Subcutaneous abdominal adipose tissue (tissue), 5 donors: ENCODE measurements around the gene YPEL4.

Experiments
- H3K27ac ChIP-seq: one replicate; pipeline ENCODE4 v1.7.0; 2013; ENCODE audit warnings: low read depth, mild to moderate bottlenecking, inconsistent platforms, low read length, moderate library complexity
- H3K27me3 ChIP-seq, 5 donors: one replicate each; pipeline ENCODE4 v1.7.0; 2013; ENCODE audit warnings: low read length in 5 of 5, inconsistent platforms in 1 of 5; ENCODE audit not compliant: control insufficient read depth in 5 of 5, insufficient read depth in 4 of 5
- H3K36me3 ChIP-seq, 5 donors: one replicate each; pipeline ENCODE4 v1.7.0; 2013; ENCODE audit warnings: low read length in 5 of 5; ENCODE audit not compliant: control insufficient read depth in 5 of 5, insufficient read depth in 5 of 5
- H3K4me1 ChIP-seq, 5 donors: one replicate each; pipeline ENCODE4 v1.7.0; 2013; ENCODE audit warnings: low read length in 5 of 5, mild to moderate bottlenecking in 3 of 5, moderate library complexity in 1 of 5; ENCODE audit not compliant: control insufficient read depth in 5 of 5, insufficient read depth in 5 of 5
- H3K4me3 ChIP-seq, 5 donors: one replicate each; pipeline ENCODE4 v1.7.0; 2013; ENCODE audit warnings: low read length in 5 of 5, low read depth in 1 of 5
- H3K9ac ChIP-seq, 5 donors: one replicate each; pipeline ENCODE4 v1.7.0; 2013; ENCODE audit warnings: low read length in 5 of 5, mild to moderate bottlenecking in 4 of 5, moderate library complexity in 3 of 5
- H3K9me3 ChIP-seq, 5 donors: one replicate each; pipeline ENCODE4 v1.7.0; 2013; ENCODE audit warnings: low read length in 5 of 5; ENCODE audit not compliant: control insufficient read depth in 5 of 5
- donor health status: healthy.
- donor health status: healthy.
- donor health status: healthy.
- donor health status: healthy.
- donor health status: healthy.

Gene YPEL4

DNA sequence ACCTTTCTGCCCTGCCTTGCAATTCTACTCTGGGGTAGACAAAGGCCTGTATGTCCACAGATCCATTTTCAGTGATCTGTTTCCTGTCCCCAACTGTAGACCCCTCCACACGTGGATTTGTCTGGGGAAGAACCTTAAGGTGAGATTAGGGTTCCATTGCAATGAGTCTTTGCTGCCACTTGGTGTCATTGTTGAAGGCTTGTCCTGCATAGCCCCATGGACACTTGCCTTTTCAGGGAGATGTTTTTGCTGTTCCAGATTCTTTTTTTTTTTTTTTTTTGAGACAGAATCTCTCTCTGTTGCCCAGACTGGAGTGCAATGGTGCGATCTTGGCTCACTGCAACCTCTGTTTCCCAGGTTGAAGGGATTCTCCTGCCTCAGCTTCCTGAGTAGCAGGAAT is 30.4 kb downstream of the YPEL4 start:
- Histone ChIP-seq H3K4me1 (no peaks in the 10 kb centered on the region), H3K36me3 (peaks cover 5 to 25% (median 20%) of the 10 kb centered on the region in 5 donors), H3K27ac (no peak overlapping the region), H3K9me3 (peaks cover 0 to 9% (median 4%) of the 10 kb centered on the region in 5 donors), H3K27me3 (no peaks in the 10 kb centered on the region), H3K4me3 (no peak overlapping the region), H3K9ac (no peak overlapping the region)

DNA sequence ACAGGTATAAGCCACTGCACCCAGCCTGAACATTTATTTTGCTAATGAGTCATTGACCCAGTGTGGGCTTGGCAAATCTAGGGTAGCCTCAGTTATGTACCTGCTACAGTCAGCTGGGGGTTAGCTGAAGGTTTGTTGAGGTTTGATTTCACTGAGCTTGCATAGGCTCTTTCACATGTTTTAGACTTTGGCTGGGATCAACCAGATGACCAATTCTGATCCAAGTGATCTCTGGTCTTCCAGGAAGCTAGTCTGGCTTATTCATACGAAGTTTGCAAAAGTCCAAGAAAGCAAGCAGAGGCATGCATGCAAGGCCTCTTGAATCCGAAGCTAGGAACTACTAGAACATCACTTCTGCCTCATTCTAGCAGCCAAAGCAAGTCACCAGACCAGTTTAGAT is 31.3 kb downstream of the YPEL4 start:
- peaks cover 9 to 34% (median 29%) of the 10 kb centered on the region in 5 donors for H3K36me3 ChIP-seq
- no peak overlapping the region for H3K4me3 ChIP-seq
- no peaks in the 10 kb centered on the region for H3K27me3 ChIP-seq
- peaks cover 0 to 9% (median 4%) of the 10 kb centered on the region in 5 donors for H3K9me3 ChIP-seq
- H3K4me1 ChIP-seq: peaks cover 0 to 2% (median 0%) of the 10 kb centered on the region in 5 donors
- no peak overlapping the region for H3K9ac ChIP-seq
- H3K27ac ChIP-seq: no peak overlapping the region

DNA sequence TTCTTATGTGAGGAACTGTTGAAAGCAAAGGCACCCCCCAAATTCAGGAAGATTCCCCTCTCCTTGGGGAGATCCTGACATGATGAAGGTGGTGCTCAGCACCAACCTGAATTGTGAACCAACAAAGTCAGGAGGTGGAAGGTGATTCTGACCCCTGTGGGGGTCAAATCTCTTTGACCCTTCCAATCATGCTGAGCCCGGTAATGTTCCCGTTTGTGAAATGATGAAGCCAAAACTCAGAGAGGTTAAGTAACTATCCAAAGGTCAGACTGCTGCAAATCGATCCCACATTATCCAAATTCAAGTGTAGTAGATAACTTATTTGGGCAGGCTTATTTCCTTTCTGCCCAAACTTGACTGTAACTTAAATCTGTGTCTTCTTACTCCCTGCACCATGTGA is 33.1 kb downstream of the YPEL4 start:
- no peaks in the 10 kb centered on the region for H3K27me3 ChIP-seq
- peaks cover 13 to 51% (median 43%) of the 10 kb centered on the region in 5 donors for H3K36me3 ChIP-seq
- H3K4me1 ChIP-seq: peaks cover 0 to 2% (median 0%) of the 10 kb centered on the region in 5 donors
- no peak overlapping the region for H3K27ac ChIP-seq
- no peak overlapping the region for H3K9ac ChIP-seq
- H3K4me3 ChIP-seq: no peak overlapping the region
- H3K9me3 ChIP-seq: peaks cover 0 to 9% (median 4%) of the 10 kb centered on the region in 5 donors

DNA sequence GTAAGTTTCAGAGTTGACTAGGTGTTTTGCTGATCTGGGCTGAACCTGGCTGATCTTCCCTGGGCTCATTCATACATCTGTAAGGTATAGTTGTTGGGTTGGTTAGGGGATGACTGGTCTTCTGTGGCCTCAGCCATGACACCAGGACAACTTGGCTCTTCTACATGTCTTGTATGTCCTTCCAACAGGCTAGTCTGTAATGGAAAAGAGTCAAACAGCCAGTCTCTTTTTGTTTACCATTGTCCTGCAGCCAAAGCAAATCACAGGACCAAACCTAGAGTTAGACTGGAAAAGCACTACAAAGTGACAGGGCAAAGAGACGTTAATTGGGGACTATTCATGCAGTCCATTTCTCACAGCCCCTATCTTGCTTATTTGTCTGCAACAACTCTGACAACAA is 34.4 kb downstream of the YPEL4 start:
- Histone ChIP-seq H3K27ac (no peak overlapping the region), H3K9ac (no peak overlapping the region), H3K36me3 (peaks cover 13 to 64% (median 53%) of the 10 kb centered on the region in 5 donors), H3K9me3 (peaks cover 0 to 9% (median 4%) of the 10 kb centered on the region in 5 donors), H3K4me3 (no peak overlapping the region), H3K27me3 (no peaks in the 10 kb centered on the region), H3K4me1 (peaks cover 0 to 2% (median 0%) of the 10 kb centered on the region in 5 donors)

DNA sequence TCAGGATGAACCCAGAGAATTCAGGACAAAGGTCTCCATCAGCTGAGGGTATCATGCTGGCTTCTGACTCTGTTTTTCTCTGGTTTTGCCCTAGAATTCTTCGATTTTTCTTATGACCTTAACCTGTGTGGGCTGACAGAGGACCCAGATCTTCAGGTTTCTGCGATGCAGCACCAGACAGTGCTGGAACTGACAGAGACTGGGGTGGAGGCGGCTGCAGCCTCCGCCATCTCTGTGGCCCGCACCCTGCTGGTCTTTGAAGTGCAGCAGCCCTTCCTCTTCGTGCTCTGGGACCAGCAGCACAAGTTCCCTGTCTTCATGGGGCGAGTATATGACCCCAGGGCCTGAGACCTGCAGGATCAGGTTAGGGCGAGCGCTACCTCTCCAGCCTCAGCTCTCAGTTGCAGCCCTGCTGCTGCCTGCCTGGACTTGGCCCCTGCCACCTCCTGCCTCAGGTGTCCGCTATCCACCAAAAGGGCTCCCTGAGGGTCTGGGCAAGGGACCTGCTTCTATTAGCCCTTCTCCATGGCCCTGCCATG is 35.4 kb downstream of the YPEL4 start:
- H3K27ac ChIP-seq: no peak overlapping the region
- H3K4me3 ChIP-seq: no peak overlapping the region
- no peak overlapping the region for H3K9ac ChIP-seq
- no peaks in the 10 kb centered on the region for H3K27me3 ChIP-seq
- H3K4me1 ChIP-seq: peaks cover 0 to 2% (median 0%) of the 10 kb centered on the region in 5 donors
- H3K9me3 ChIP-seq: peaks cover 0 to 3% (median 2%) of the 10 kb centered on the region in 5 donors
- H3K36me3 ChIP-seq: peaks cover 13 to 73% (median 60%) of the 10 kb centered on the region in 5 donors

DNA sequence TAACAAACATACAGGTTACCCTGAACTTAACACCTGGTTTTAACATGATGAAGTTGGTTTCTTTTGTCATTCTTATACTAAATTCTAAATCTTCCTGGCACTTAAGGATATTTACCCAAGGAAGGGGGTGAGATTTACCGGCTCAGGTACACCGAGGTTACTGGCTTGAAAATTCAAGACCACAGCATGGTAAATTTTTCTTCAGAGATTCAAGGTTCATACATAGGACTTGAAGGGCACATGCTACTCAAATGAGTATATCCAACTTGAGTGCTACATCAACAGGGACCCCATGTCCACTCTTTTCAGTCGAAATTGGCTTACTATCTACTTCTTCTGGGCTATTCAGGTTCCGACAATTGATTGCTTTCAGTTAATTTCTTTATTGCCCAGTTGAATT is 39.5 kb downstream of the YPEL4 start:
- Histone ChIP-seq H3K4me3 (no peak overlapping the region), H3K27me3 (no peaks in the 10 kb centered on the region), H3K9me3 (no peaks in the 10 kb centered on the region), H3K4me1 (peaks cover 0 to 2% (median 0%) of the 10 kb centered on the region in 5 donors), H3K27ac (no peak overlapping the region), H3K36me3 (peaks cover 21 to 93% (median 71%) of the 10 kb centered on the region in 5 donors), H3K9ac (no peak overlapping the region)

DNA sequence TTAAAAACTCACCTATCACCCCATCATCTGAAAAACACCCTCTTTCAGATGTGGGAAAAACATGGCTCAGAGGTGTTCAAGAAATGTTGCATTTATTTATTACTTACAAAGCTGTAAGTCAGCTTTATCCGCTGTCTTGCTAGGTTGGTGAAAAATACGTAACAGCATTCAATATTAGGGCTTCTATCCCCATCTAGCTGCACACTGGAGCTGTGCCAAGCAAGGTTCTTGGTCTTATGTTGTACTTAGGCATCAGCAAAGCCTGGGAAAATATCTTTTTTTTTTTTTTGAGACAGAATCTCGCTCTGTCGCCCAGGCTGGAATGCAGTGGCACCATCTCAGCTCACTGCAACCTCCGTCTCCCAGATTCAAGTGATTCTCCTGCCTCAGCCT is 44.7 kb downstream of the YPEL4 start:
- Histone ChIP-seq H3K9me3 (no peaks in the 10 kb centered on the region), H3K36me3 (peaks cover 14 to 52% (median 35%) of the 10 kb centered on the region in 5 donors), H3K4me3 (no peak overlapping the region), H3K4me1 (peaks cover 0 to 5% (median 0%) of the 10 kb centered on the region in 5 donors), H3K9ac (no peak overlapping the region), H3K27ac (no peak overlapping the region), H3K27me3 (no peaks in the 10 kb centered on the region)

DNA sequence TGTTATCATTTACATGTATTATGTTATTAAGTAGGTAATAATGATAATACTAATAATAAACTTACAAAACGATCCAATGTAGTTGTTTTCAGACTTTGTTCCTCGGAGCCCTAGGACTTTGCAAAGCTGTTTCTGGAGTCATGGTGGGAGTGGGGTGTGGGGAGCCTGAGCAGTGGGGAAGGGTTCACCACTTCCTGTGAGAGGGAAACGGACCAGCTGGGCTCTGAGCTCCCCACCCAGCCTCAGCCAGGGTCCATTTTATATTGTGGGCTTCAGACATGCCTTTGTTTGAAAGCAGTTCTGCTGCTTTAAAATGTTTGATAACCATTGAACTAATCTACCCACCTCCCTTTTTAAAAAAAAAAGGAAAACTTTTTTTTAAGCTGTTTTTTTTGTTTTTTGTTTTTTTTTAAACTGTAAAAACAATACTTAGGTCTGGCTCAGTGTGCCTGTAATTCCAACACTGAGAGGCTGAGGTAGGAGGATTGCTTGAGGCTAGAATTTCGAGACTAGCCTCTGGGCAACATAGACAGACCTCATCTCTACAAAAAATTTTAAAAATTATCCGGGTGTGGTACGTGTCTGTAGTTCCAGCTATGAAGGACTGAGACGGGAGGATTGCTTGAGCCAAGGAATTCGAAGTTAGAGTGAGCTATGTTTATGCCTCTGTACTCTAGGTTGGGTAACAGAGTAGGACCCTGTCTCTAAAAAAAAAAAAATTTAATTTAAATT is 45.2 kb downstream of the YPEL4 start:
- Histone ChIP-seq H3K9ac (no peak overlapping the region), H3K27ac (no peak overlapping the region), H3K4me1 (peaks cover 0 to 8% (median 0%) of the 10 kb centered on the region in 5 donors), H3K36me3 (peaks cover 14 to 53% (median 34%) of the 10 kb centered on the region in 5 donors), H3K4me3 (no peak overlapping the region), H3K27me3 (no peaks in the 10 kb centered on the region), H3K9me3 (no peaks in the 10 kb centered on the region)

DNA sequence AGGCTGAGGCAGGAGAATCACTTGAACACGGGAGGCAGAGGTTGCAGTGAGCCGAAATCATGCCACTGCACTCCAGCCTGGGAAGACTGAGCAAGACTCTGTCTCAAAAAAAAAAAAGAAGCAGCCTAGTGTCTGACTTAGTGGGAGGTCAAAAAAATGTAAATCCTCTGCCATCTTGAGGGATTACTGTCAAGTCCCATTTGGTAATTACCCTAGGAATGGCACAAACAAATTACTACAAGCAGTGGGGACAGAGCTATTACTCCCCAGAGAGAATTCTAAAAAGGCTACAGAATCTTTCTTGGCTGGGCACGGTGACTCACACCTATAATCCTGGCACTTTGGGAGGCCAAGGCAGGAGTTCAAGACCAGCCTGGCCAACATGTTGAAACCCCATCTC is 48.4 kb downstream of the YPEL4 start:
- Histone ChIP-seq H3K27me3 (no peaks in the 10 kb centered on the region), H3K4me3 (no peak overlapping the region), H3K27ac (no peak overlapping the region), H3K9ac (no peak overlapping the region), H3K36me3 (peaks cover 2 to 25% (median 20%) of the 10 kb centered on the region in 5 donors), H3K4me1 (peaks cover 4 to 30% (median 24%) of the 10 kb centered on the region in 5 donors), H3K9me3 (no peaks in the 10 kb centered on the region)

DNA sequence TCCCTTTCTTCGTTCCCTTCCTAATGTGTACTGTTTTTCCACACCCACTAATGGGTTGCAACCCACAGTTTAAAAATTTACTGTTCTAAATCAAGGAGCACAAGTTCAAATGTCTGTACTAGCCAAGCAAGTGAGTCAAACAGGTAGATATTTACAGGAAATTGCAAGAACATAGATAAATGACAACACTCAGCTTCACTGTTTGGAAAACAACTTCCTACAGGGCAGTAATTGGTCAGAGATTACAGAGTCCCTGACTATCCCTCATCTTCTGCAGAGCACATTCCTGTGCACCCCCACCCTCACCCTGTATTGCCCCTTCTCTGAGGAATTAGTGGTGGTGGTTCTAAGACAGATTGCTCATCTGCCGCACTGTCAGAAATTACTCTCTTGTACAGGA is 50.3 kb downstream of the YPEL4 start:
- H3K36me3 ChIP-seq: peaks cover 0 to 16% (median 12%) of the 10 kb centered on the region in 5 donors
- H3K27ac ChIP-seq: peak overlapping the region; percentile 88
- peak overlapping the region in 4 of 5 donors; percentile 69 to 82 (median 78) for H3K4me3 ChIP-seq
- H3K27me3 ChIP-seq: no peaks in the 10 kb centered on the region
- H3K9me3 ChIP-seq: no peaks in the 10 kb centered on the region
- peaks cover 4 to 30% (median 24%) of the 10 kb centered on the region in 5 donors for H3K4me1 ChIP-seq
- no peak overlapping the region for H3K9ac ChIP-seq
